Uterus (tissue), 4 donors: ENCODE measurements around the gene RDH5. TPM values are rescaled to one million over a fixed set of nuclear protein-coding genes. Genes with fewer than 3 reads are reported as not detected.
A peak's percentile ranks its signal among the peaks of the same experiment; 100 is the strongest.

Experiments used
- DNase-seq, 2 donors: peaks; one replicate each; pipeline ENCODE4 v3.0.0-alpha.2; 2019 to 2020
- H3K27ac ChIP-seq, 2 donors: fragments of 200-600 bp; sonication (generic); 1 replicate in 1 of 2; 2 replicates in 1 of 2; pipeline ENCODE4 v1.5.1; 2016 to 2018
- H3K27me3 ChIP-seq, 2 donors: fragments of 200-600 bp; sonication (generic); one replicate each; pipeline ENCODE4 v1.5.1; 2018 to 2019; ENCODE audit warnings: control low read depth in 1 of 2
- H3K36me3 ChIP-seq, 2 donors: fragments of 200-600 bp; sonication (generic); one replicate each; pipeline ENCODE4 v1.5.1; 2019; ENCODE audit warnings: control low read depth in 1 of 2
- H3K4me1 ChIP-seq, 2 donors: fragments of 200-600 bp; sonication (generic); one replicate each; pipeline ENCODE4 v1.5.1; 2018 to 2019; ENCODE audit warnings: control low read depth in 1 of 2
- H3K4me3 ChIP-seq, 2 donors: fragments of 200-600 bp; sonication (generic); 1 replicate in 1 of 2; 2 replicates in 1 of 2; pipeline ENCODE4 v1.5.1; 2018 to 2019; ENCODE audit warnings: mild to moderate bottlenecking in 1 of 2
- H3K9me3 ChIP-seq, 2 donors: fragments of 200-600 bp; sonication (generic); one replicate each; pipeline ENCODE4 v1.5.1; 2019; ENCODE audit warnings: control low read depth in 1 of 2
- CTCF ChIP-seq, 4 experiments: fragments of 200-600 bp in 2 of 4; fragments of 450-650 bp in 2 of 4; sonication (generic) in 2 of 4; IDR thresholded peaks; one replicate each; pipeline ENCODE4 v1.5.1; 2016 to 2019; ENCODE audit warnings: antibody characterized with exemption in 4 of 4, mild to moderate bottlenecking in 2 of 4, moderate library complexity in 1 of 4
- POLR2A ChIP-seq, 2 donors: fragments of 450-650 bp; IDR thresholded peaks; one replicate each; pipeline ENCODE4 v1.6.1; 2016; ENCODE audit warnings: antibody characterized with exemption in 2 of 2, mild to moderate bottlenecking in 1 of 2, moderate library complexity in 1 of 2
- intact Hi-C: fragments of 100-400 bp; cut with DNase I; formaldehyde crosslinking; loops from one replicate; pipeline ENCODE4 v1.15.1; 2023; ENCODE audit warnings: low total_unique reads
- total RNA-seq, 4 donors: library from RNA; depleted of rRNA in 3 of 4; stranded (reverse); fragments of >200 nt in 3 of 4; gene quantifications; one replicate each; pipeline versions ENCODE4 v1.1.0 to v1.2.4, GENCODE V29; 2014 to 2023
- donor health status: DM: yes; HTN: yes; CAD: no.

The RDH5 gene
- total RNA-seq, 4 donors from 2014 or later: 4.1 to 16.8 (median 9.7) TPM

- DNase-seq: no peak
- intact Hi-C loops: no loop called here
- H3K9me3 ChIP-seq: no peaks in the 10 kb centered on the region
- TF ChIP-seq CTCF (IDR thresholded peaks at IDR 0.05) (no peak), POLR2A (IDR thresholded peaks at IDR 0.05) (no peak)
- peak overlapping the region; percentile 74 to 82 for H3K27ac ChIP-seq
- H3K4me1 ChIP-seq: peaks cover 0 to 2% of the 10 kb centered on the region in 2 donors
- H3K27me3 ChIP-seq: no peaks in the 10 kb centered on the region
- no peaks in the 10 kb centered on the region for H3K36me3 ChIP-seq
- H3K4me3 ChIP-seq: no peak overlapping the region
These were observed 16.9 kb upstream of the RDH5 start for GRCh38 chr12:55703288-55703687.

GRCh38 chr12:55703901-55704761 lies 16.1 kb upstream of the RDH5 start:
- Histone ChIP-seq H3K27ac (peak overlapping the region; percentile 74 to 82), H3K9me3 (no peaks in the 10 kb centered on the region), H3K27me3 (no peaks in the 10 kb centered on the region), H3K4me1 (peaks cover 0 to 4% of the 10 kb centered on the region in 2 donors), H3K4me3 (no peak overlapping the region), H3K36me3 (no peaks in the 10 kb centered on the region)
- TF ChIP-seq CTCF (IDR thresholded peaks at IDR 0.05): no peak
- no peak for TF ChIP-seq POLR2A (IDR thresholded peaks at IDR 0.05)
- intact Hi-C loops: no loop called here
- peak in 1 of 2 donors; percentile 50 for DNase-seq

GRCh38 chr12:55704824-55705718 lies 15.1 kb upstream of the RDH5 start:
- TF ChIP-seq POLR2A (IDR thresholded peaks at IDR 0.05) (no peak), CTCF (IDR thresholded peaks at IDR 0.05) (no peak)
- H3K36me3 ChIP-seq: no peaks in the 10 kb centered on the region
- peak overlapping the region; percentile 74 to 82 for H3K27ac ChIP-seq
- peaks cover 0 to 4% of the 10 kb centered on the region in 2 donors for H3K4me1 ChIP-seq
- intact Hi-C loops: no loop called here
- no peak for DNase-seq
- H3K4me3 ChIP-seq: peak overlapping the region in 1 of 2 donors; percentile 2
- no peaks in the 10 kb centered on the region for H3K27me3 ChIP-seq
- no peaks in the 10 kb centered on the region for H3K9me3 ChIP-seq

- H3K27me3 ChIP-seq: no peaks in the 10 kb centered on the region
- H3K9me3 ChIP-seq: no peaks in the 10 kb centered on the region
- peak overlapping the region; percentile 74 to 82 for H3K27ac ChIP-seq
- H3K36me3 ChIP-seq: no peaks in the 10 kb centered on the region
- DNase-seq: no peak
- TF ChIP-seq POLR2A (IDR thresholded peaks at IDR 0.05) (no peak), CTCF (IDR thresholded peaks at IDR 0.05) (peak in 2 of 4 experiments; percentile 7 to 8)
- intact Hi-C loops: no loop called here
- H3K4me3 ChIP-seq: peak overlapping the region in 1 of 2 donors; percentile 67
- peaks cover 0 to 4% of the 10 kb centered on the region in 2 donors for H3K4me1 ChIP-seq
These were observed 14.3 kb upstream of the RDH5 start for GRCh38 chr12:55705782-55706402.
